Colonic mucosa (tissue), 4 donors: ENCODE data around the gene SPEG. TPM values are rescaled to one million over a fixed set of nuclear protein-coding genes. Genes with fewer than 3 reads are reported as not detected.

Experiments
- DNase-seq: peaks from one replicate; pipeline ENCODE4 v3.0.0-alpha.2; 2020
- H3K27ac ChIP-seq: fragments of 200-600 bp; one replicate; pipeline ENCODE4 v1.8.0; 2021
- H3K27me3 ChIP-seq: fragments of 200-600 bp; one replicate; pipeline ENCODE4 v1.8.0; 2021
- H3K36me3 ChIP-seq: fragments of 200-600 bp; one replicate; pipeline ENCODE4 v1.8.0; 2021
- H3K4me1 ChIP-seq: fragments of 200-600 bp; one replicate; pipeline ENCODE4 v1.8.0; 2021; ENCODE audit warnings: mild to moderate bottlenecking
- H3K4me3 ChIP-seq: fragments of 200-600 bp; one replicate; pipeline ENCODE4 v1.8.0; 2021
- H3K9ac ChIP-seq, 2 donors: one replicate each; pipeline ENCODE4 v1.7.0; 2013; ENCODE audit warnings: control low read depth in 2 of 2, low read depth in 2 of 2, low read length in 2 of 2
- H3K9me3 ChIP-seq: fragments of 200-600 bp; one replicate; pipeline ENCODE4 v1.8.0; 2021
- CTCF ChIP-seq: fragments of 200-600 bp; IDR thresholded peaks from one replicate; pipeline ENCODE4 v1.8.0; 2022; ENCODE audit warnings: antibody characterized with exemption, mild to moderate bottlenecking
- intact Hi-C: fragments of 100-400 bp; cut with DNase I; formaldehyde crosslinking; loops from one replicate; pipeline ENCODE4 v1.14.1; 2022
- total RNA-seq, 2 donors: library from RNA; stranded (reverse); fragmentation: NEBNext Ultra II Directional in 1 of 2; extraction: Animal tissue kit (Norgen Biotek cat#: 25700) in 1 of 2; gene quantifications; one replicate each; pipeline ENCODE4 v1.2.1, GENCODE V29; 2021
- donor health status: healthy.
- donor health status: DM: no; HTN: no; CAD: no.
- donor health status: DM: no; HTN: no; CAD: no.

The SPEG gene
- total RNA-seq, 2 donors from 2014 or later: 6.2 to 19.3 TPM

GRCh38 chr2:219398721-219399363, 35.8 kb upstream of the SPEG start:
- Histone ChIP-seq H3K9me3 (no peaks in the 10 kb centered on the region), H3K36me3 (no peaks in the 10 kb centered on the region), H3K27ac (peak overlapping the region; percentile 68), H3K27me3 (no peaks in the 10 kb centered on the region), H3K4me3 (no peak overlapping the region), H3K4me1 (peaks cover 11% of the 10 kb centered on the region), H3K9ac (peak overlapping the region; percentile 46 to 48)
- DNase-seq: peak; percentile 63
- no peak for TF ChIP-seq CTCF
- intact Hi-C loops: no loop called here

- Histone ChIP-seq H3K9me3 (no peaks in the 10 kb centered on the region), H3K4me1 (peaks cover 11% of the 10 kb centered on the region), H3K27me3 (no peaks in the 10 kb centered on the region), H3K9ac (no peak overlapping the region), H3K27ac (peak overlapping the region; percentile 68), H3K4me3 (no peak overlapping the region), H3K36me3 (no peaks in the 10 kb centered on the region)
- TF ChIP-seq CTCF: no peak
- no peak for DNase-seq
- intact Hi-C loops: loop anchor here (2.0 to 5.0 kb wide), 2 partner anchors 77 to 131 kb away; no protein-coding TSS in a partner anchor
Measured at GRCh38 chr2:219399716-219400478, 34.7 kb upstream of the SPEG start.

- no peak overlapping the region for H3K27ac ChIP-seq
- no peak overlapping the region for H3K4me3 ChIP-seq
- no peak overlapping the region for H3K9ac ChIP-seq
- no peaks in the 10 kb centered on the region for H3K36me3 ChIP-seq
- H3K27me3 ChIP-seq: no peaks in the 10 kb centered on the region
- intact Hi-C loops: loop anchor here (2.0 to 5.0 kb wide), 2 partner anchors 77 to 130 kb away; no protein-coding TSS in a partner anchor
- TF ChIP-seq CTCF: no peak
- H3K4me1 ChIP-seq: peaks cover 11% of the 10 kb centered on the region
- DNase-seq: no peak
- H3K9me3 ChIP-seq: no peaks in the 10 kb centered on the region
Measured at GRCh38 chr2:219400562-219400961, 34.1 kb upstream of the SPEG start.

- H3K27me3 ChIP-seq: no peaks in the 10 kb centered on the region
- no peaks in the 10 kb centered on the region for H3K36me3 ChIP-seq
- no peak overlapping the region for H3K4me3 ChIP-seq
- H3K9ac ChIP-seq: no peak overlapping the region
- peaks cover 11% of the 10 kb centered on the region for H3K4me1 ChIP-seq
- TF ChIP-seq CTCF: no peak
- H3K27ac ChIP-seq: no peak overlapping the region
- H3K9me3 ChIP-seq: no peaks in the 10 kb centered on the region
- no peak for DNase-seq
- intact Hi-C loops: loop anchor here (2.0 to 5.0 kb wide), 2 partner anchors 76 to 129 kb away; no protein-coding TSS in a partner anchor
Measured at GRCh38 chr2:219401606-219402005, 33.0 kb upstream of the SPEG start.

- Histone ChIP-seq H3K9me3 (no peaks in the 10 kb centered on the region), H3K4me1 (peaks cover 11% of the 10 kb centered on the region), H3K27ac (no peak overlapping the region), H3K9ac (no peak overlapping the region), H3K4me3 (no peak overlapping the region), H3K27me3 (no peaks in the 10 kb centered on the region), H3K36me3 (no peaks in the 10 kb centered on the region)
- DNase-seq: peak; percentile 65
- peak; percentile 89 for TF ChIP-seq CTCF
- intact Hi-C loops: loop anchor here (5.0 kb wide), 1 partner anchor 74 kb away; no protein-coding TSS in a partner anchor
Measured at GRCh38 chr2:219402665-219403515, 31.8 kb upstream of the SPEG start.
